Upper lobe of left lung (tissue), 6 donors: Measurements from ENCODE around the gene PIP4K2C. TPM values are rescaled to one million over a fixed set of nuclear protein-coding genes. Genes with fewer than 3 reads are reported as not detected.

ENCODE experiments used
- ATAC-seq, 2 donors: fragments of 200-7000 bp; cut with Tn5 transposase; one replicate each; pipeline ENCODE4 v1.9.1; 2022; ENCODE audit warnings: mild to moderate bottlenecking in 2 of 2, moderate library complexity in 2 of 2; ENCODE audit not compliant: low FRiP score in 2 of 2
- DNase-seq, 2 donors: peaks; one replicate each; pipeline ENCODE4 v3.0.0-alpha.2; 2019 to 2020
- H3K27ac ChIP-seq, 4 donors: fragments of 200-600 bp; sonication (generic); one replicate each; pipeline ENCODE4 v1.5.1; 2016 to 2019
- H3K27me3 ChIP-seq, 4 donors: fragments of 200-600 bp; sonication (generic); one replicate each; pipeline ENCODE4 v1.5.1; 2017 to 2019
- H3K36me3 ChIP-seq, 4 donors: fragments of 200-600 bp; sonication (generic); one replicate each; pipeline ENCODE4 v1.5.1; 2016 to 2019
- H3K4me1 ChIP-seq, 4 donors: fragments of 200-600 bp; sonication (generic); one replicate each; pipeline ENCODE4 v1.5.1; 2018 to 2019
- H3K4me3 ChIP-seq, 4 donors: fragments of 200-600 bp; sonication (generic); one replicate each; pipeline ENCODE4 v1.5.1; 2017 to 2019; ENCODE audit warnings: mild to moderate bottlenecking in 2 of 4, moderate library complexity in 1 of 4
- H3K9me3 ChIP-seq, 4 donors: fragments of 200-600 bp; sonication (generic); one replicate each; pipeline ENCODE4 v1.5.1; 2018 to 2019
- EP300 ChIP-seq, 4 donors: sonication (generic); formaldehyde crosslinking; IDR thresholded peaks; one replicate each; pipeline ENCODE4 v1.5.1; 2017; ENCODE audit warnings: antibody characterized with exemption in 4 of 4, control low read depth in 2 of 4
- POLR2A ChIP-seq, 4 donors: fragments of 450-650 bp; IDR thresholded peaks; one replicate each; pipeline ENCODE4 v1.5.1; 2016 to 2017; ENCODE audit warnings: antibody characterized with exemption in 4 of 4, mild to moderate bottlenecking in 2 of 4
- POLR2AphosphoS5 ChIP-seq, 2 donors: sonication (generic); formaldehyde crosslinking; IDR thresholded peaks; one replicate each; pipeline ENCODE4 v1.5.1; 2017; ENCODE audit warnings: antibody characterized with exemption in 2 of 2
- WGBS, 2 donors: methylation state at CpG; one replicate each; pipeline ENCODE4 v1.1.5; 2017 to 2018; 5-methylcytosine and 5-hydroxymethylcytosine counted together
- total RNA-seq, 6 donors: library from RNA; depleted of rRNA in 4 of 6; stranded (reverse); fragments of >200 nt in 4 of 6; gene quantifications; one replicate each; pipeline versions ENCODE4 v1.1.0 to v1.2.1, GENCODE V29; 2016 to 2021
- TF ChIP-seq, protein P1 (sequence below), 6 experiments: fragments of 450-650 bp in 4 of 6; fragments of 200-600 bp in 2 of 6; sonication (generic) in 2 of 6; IDR thresholded peaks; one replicate each; pipeline ENCODE4 v1.5.1; 2016 to 2019; ENCODE audit warnings: antibody characterized with exemption in 6 of 6
- donor health status: DM: no; HTN: no; CAD: no; lungs with moderate emphysema.
- donor health status: DM: no; HTN: yes; CAD: no; lungs with severe emphysema.

PIP4K2C gene
- total RNA-seq, 6 donors from 2014 or later, result 13.4 to 56.7 (median 30.7) TPM

DNA sequence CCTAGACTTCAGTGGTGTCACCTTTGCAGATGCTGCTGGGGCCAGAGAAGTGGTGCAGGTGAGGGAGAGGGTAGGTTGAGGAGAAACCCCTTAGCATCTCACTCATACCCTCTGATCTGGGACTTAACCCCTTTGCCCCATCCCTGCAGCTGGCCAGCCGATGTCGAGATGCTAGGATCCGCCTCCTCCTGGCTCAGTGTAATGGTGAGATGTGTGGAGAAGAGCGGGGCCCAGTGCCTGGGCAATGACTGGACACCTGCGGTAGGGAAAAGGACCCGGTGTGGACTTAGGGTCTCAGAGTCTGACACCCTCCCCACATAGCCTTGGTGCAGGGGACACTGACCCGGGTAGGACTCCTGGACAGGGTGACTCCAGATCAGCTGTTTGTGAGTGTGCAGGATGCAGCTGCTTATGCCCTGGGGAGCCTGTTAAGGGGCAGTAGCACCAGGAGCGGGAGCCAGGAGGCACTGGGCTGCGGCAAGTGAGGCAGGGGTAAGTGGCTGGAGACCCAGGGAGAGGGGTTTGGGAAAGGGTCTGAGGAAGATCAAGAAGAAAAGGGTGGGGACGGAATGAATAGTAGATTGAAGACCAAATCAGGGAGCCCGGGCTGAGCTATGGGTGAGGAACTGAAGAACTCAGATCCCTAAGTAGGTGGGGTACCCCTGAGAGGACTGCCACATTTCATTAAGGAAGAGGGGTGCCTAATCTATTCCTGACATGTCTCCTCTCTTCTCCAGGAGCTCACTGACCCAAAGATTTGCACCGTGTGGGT is 34.5 kb downstream of the PIP4K2C start:
- peak in 1 of 2 donors; percentile 33 for DNase-seq
- 77 to 79% methylated on average over 8 to 12 of the region's 12 CpGs for WGBS, 2 donors
- no peak for TF ChIP-seq POLR2A (IDR thresholded peaks at IDR 0.05)
- TF ChIP-seq, protein P1, sequence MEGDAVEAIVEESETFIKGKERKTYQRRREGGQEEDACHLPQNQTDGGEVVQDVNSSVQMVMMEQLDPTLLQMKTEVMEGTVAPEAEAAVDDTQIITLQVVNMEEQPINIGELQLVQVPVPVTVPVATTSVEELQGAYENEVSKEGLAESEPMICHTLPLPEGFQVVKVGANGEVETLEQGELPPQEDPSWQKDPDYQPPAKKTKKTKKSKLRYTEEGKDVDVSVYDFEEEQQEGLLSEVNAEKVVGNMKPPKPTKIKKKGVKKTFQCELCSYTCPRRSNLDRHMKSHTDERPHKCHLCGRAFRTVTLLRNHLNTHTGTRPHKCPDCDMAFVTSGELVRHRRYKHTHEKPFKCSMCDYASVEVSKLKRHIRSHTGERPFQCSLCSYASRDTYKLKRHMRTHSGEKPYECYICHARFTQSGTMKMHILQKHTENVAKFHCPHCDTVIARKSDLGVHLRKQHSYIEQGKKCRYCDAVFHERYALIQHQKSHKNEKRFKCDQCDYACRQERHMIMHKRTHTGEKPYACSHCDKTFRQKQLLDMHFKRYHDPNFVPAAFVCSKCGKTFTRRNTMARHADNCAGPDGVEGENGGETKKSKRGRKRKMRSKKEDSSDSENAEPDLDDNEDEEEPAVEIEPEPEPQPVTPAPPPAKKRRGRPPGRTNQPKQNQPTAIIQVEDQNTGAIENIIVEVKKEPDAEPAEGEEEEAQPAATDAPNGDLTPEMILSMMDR (IDR thresholded peaks at IDR 0.05), result no peak
- TF ChIP-seq POLR2AphosphoS5 (IDR thresholded peaks at IDR 0.05), result no peak
- TF ChIP-seq EP300 (IDR thresholded peaks at IDR 0.05), result no peak
- peaks cover 0 to 66% (median 20%) of the 10 kb centered on the region in 4 donors for H3K27me3 ChIP-seq
- no peak overlapping the region for H3K4me3 ChIP-seq
- H3K9me3 ChIP-seq, result no peaks in the 10 kb centered on the region
- H3K27ac ChIP-seq, result no peak overlapping the region
- no peaks in the 10 kb centered on the region for H3K36me3 ChIP-seq
- H3K4me1 ChIP-seq, result peaks cover 14 to 32% (median 26%) of the 10 kb centered on the region in 4 donors
- no peak for ATAC-seq

DNA sequence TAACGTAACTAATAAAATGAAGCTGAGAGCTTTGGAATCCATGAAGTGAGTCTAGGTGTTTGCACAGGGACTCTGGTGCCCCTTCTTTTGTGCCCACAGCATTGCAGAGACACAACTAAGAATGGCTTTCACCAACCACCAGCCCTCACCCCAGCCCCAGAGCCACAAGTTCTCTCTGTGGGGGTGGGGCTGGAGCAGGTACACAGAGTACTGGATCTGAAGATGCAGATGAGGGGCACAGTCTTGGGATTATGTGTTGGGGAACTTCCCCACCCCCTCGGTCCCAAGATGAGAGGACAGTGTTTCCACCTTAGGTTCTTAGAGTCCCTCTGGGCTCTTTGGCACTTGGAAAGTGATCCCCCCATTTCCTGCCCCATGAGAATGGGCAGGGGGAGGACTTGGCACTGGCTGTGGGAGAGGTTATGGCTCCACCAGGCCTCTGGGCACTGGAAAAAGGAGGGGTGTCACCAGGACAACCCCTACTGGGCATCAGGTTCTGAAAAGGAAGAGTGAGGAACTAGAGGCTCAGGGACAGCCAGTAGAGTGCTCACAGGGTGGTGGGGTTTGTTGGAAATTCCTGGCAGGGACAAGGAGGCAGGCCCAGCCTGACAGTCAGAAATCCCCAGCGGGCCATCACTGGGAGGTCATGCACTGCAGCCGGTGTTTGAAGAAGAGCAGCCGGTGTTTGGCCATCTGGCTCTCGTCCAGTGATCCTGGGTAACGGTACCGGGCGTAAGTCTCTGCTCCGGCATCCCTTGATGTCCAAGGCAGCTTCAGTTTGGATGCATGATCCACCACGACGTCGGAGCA is 35.3 kb downstream of the PIP4K2C start:
- no peak overlapping the region for H3K27ac ChIP-seq
- no peak for DNase-seq

DNA sequence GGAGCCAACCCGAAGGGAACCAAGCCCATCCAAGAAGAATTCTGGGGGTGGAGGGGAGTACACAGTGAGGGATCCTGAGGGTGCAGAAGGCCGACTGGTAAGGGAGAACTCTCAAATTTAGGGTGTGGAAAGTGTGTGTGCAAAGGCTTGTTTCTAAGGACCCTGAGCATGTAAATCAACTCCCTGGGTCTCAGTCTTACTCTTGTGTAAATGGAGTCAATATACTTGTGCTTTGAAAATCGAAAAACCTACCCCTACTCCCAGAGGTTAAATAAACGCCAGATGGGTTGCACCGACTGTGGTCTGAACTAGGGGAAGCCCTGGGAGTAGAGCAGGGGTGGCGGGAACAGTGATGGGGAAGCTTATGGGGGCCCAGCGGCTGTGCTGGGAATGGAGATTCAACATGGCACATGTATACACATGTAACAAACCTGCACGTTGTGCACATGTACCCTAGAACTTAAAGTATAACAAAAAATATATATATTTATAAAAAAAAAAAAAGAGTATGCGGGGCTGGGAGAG is 36.0 kb downstream of the PIP4K2C start:
- no peaks in the 10 kb centered on the region for H3K36me3 ChIP-seq
- peaks cover 7 to 21% (median 15%) of the 10 kb centered on the region in 4 donors for H3K4me1 ChIP-seq
- peaks cover 0 to 66% (median 18%) of the 10 kb centered on the region in 4 donors for H3K27me3 ChIP-seq
- ATAC-seq (no peak), DNase-seq (no peak)
- TF ChIP-seq, protein P1 (IDR thresholded peaks at IDR 0.05), result no peak
- TF ChIP-seq EP300 (IDR thresholded peaks at IDR 0.05), result no peak
- TF ChIP-seq POLR2AphosphoS5 (IDR thresholded peaks at IDR 0.05), result no peak
- no peak for TF ChIP-seq POLR2A (IDR thresholded peaks at IDR 0.05)
- no peak overlapping the region for H3K4me3 ChIP-seq
- WGBS, 2 donors, result 32 to 43% methylated on average over 9 of the region's 9 CpGs
- no peak overlapping the region for H3K27ac ChIP-seq
- no peaks in the 10 kb centered on the region for H3K9me3 ChIP-seq

More for the DNA sequence above, 35.3 kb downstream of the PIP4K2C start:
- H3K4me1 ChIP-seq, result peaks cover 11 to 24% (median 18%) of the 10 kb centered on the region in 4 donors
- WGBS, 2 donors, result 43 to 56% methylated on average over 13 of the region's 13 CpGs
- no peak overlapping the region for H3K4me3 ChIP-seq
- H3K36me3 ChIP-seq, result no peaks in the 10 kb centered on the region
- TF ChIP-seq POLR2A (IDR thresholded peaks at IDR 0.05) (no peak), EP300 (IDR thresholded peaks at IDR 0.05) (no peak), POLR2AphosphoS5 (IDR thresholded peaks at IDR 0.05) (peak in 1 of 2 donors; percentile 6)
- TF ChIP-seq, protein P1 (IDR thresholded peaks at IDR 0.05), result no peak
- no peak for ATAC-seq
- peaks cover 0 to 64% (median 17%) of the 10 kb centered on the region in 4 donors for H3K27me3 ChIP-seq
- no peaks in the 10 kb centered on the region for H3K9me3 ChIP-seq

DNA sequence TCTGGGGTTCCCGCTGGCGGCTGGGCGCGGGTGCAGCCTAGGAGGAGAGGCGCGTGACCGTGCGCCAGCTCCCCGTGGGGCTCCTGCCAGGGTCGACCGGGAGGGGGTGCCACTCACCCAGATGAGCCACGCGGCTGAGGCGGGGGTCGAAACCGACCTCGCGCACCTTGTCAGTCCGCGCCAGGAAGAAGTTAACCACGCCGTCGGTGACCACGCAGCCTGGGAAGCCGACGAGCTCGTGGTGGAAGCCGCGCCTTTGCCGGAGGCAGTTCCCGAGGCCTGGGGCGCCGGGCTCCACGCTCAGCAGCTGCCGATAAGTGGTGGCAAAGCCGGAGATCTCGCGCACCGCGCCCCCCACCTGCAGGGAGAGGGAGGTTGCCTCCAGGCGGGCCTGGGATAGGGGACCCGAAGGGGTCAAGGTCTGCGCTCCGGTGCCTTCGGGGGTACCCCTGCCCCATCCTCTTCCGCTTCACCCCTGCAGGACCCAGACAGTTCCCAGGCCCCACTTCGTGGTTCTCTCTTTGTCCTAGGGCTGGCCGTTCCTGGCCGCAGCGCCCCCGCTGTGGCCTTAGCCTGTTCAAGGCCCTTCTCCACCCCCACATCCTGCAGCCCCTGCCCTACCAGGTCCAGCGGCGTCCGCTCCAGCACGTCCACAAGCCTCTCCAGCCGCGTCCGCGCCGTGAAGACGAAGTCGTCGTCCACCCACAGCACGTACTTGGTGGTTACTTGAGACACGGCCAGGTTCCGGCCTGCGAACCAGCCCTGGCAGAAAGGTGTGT is 36.7 kb downstream of the PIP4K2C start:
- no peak overlapping the region for H3K27ac ChIP-seq
- ATAC-seq, result no peak
- peaks cover 13 to 26% (median 21%) of the 10 kb centered on the region in 4 donors for H3K4me1 ChIP-seq
- TF ChIP-seq POLR2A (IDR thresholded peaks at IDR 0.05), result no peak
- TF ChIP-seq, protein P1 (IDR thresholded peaks at IDR 0.05), result no peak
- peaks cover 0 to 67% (median 22%) of the 10 kb centered on the region in 4 donors for H3K27me3 ChIP-seq
- WGBS, 2 donors, result 9 to 20% methylated on average over 26 to 52 of the region's 67 CpGs
- H3K4me3 ChIP-seq, result peak overlapping the region in 3 of 4 donors; percentile 0 to 8 (median 6)
- H3K9me3 ChIP-seq, result no peaks in the 10 kb centered on the region
- H3K36me3 ChIP-seq, result no peaks in the 10 kb centered on the region
- DNase-seq, result peak in 1 of 2 donors; percentile 87
